HG03342 (cell line): ENCODE measurements around the gene CCDC15.

ENCODE experiments used
- ATAC-seq: cut with Tn5 transposase; IDR thresholded peaks from one replicate; pipeline ENCODE4 v1.9.1; 2021; ENCODE audit warnings: mild to moderate bottlenecking, moderate library complexity; ENCODE audit not compliant: unreplicated experiment

The CCDC15 gene

DNA sequence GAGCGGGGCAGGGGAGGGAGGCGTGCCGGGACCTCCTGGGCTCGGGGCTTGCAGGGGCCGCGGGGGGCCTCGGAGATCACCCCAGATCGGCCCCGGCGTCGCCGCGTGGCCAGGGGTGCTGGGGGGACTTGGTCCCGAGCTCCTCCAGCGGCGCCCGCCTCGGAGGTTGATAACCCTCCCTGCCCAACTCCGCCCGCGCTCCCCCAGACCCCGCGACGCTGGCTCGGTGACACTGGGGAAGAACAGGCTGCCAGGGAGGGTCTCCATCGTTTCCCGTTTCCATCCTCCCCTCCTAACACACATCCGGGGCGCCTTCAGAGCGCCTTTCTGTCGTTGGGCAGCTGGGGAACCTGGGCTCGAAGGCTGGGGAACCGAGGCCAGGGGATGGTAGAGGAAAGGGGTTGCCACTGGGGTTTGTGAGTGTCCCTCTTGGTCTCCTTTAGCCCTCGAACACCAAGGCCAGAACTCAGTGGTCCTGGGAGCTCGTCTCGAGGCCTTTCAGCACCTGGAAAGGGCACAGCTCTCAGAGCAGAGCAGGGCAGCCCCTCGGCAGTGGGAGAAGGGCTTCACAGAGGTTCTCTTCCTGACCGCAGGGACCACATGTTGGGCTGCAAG is 109.5 kb downstream of the CCDC15 start:
- ATAC-seq = peak; percentile 10

DNA sequence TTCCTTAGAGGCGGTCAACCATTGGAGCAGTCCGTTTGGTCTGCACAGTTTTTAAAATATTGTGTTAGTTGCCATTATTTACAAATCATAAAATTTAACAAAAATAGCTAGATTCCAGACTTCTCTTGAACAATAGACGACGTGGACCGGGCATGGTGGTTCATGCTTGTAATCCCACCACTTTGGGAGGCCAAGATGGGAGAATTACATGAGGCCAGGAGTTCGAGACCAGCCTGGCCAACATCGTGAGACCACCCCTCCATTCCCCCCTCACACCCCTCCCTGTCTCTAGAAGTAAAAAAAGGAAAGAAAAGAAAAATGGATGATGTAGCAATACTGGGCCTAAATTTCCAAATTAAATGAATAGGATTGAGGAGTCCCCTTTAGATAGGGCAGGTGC is 110.1 kb downstream of the CCDC15 start:
- ATAC-seq = no peak

DNA sequence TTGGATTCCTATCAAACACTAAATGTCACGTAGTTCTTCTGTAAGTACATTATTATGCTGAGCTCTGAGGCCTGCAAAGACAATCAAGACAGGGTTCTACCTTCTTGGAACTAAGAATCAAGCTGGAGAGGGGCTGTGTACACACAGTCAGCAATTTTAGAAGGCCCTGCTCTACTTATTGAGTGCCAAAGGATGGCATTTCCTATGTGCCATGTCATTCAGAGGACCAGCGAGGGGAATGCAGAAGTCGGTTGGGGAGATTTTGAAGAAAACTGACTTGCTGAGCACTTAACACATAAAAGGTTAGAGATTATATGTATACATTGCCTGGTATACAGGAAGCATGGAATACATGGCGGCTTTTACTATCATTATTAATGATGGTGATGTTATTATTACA is 114.4 kb downstream of the CCDC15 start:
- ATAC-seq = no peak

DNA sequence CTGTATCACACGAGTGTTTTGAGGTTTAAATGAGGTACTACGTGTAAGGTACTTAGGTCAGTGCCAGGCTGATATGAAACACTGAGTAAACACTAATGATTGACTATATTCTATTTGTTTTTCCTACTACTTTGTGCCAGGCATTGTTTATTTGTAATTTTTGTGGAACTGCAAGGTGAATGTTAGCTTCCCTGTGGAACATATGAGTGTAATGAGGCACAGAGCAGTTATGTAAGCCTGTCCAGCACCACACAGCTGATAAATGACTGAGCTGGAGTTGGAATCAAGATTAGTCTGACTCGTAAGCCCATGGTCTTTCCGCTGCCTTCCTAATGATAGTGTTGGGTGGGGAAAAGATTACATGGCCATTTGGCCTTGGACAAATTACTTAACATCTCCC is 115.0 kb downstream of the CCDC15 start:
- ATAC-seq = no peak

DNA sequence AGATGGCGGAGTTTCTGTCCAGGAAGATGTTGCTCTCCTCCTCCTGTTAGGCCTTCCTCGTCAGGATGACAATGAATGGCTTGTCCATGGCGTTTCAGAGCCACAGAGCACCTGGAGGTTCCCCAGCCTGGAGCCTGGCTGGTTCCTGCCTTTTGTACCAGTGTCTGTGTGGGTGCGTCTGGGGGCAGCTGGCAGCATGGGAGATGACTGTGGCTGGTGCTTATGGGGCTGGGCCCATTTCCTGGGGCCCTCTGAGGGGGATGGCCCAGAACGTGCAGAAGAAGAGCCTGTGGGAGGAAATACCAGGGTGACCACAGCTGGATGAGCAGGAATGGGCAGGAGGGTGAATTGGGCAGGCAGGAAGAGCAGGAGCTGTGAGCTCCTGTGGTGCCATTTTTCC is 115.8 kb downstream of the CCDC15 start:
- ATAC-seq = no peak

DNA sequence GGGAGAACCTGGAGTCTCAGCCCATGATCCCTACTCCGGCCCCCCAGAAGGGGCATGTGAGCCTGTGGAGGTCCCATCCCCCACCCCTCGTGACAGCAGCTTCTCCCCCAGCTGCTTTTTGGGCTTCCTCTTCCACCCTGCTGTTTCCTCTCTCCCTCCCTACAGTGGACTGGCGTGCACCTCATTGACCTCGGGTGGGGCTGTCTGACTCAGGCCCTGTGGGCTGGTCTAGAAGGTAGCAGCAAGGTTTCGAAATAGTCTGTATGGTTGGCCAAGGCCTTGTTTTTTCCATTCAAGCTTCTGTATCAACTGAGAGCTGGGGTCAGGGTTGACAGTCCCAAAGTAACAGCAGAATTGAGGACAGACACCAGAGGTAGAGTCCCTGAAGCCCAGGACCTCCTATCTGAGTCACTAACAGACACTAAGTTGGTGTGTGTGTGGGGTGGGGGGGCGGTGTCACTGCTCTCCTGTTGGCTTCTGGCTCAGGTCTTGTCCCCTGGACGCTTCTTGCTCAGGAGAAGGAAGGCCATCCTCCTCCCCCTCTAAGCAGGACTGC is 116.8 kb downstream of the CCDC15 start:
- ATAC-seq = peak; percentile 61

DNA sequence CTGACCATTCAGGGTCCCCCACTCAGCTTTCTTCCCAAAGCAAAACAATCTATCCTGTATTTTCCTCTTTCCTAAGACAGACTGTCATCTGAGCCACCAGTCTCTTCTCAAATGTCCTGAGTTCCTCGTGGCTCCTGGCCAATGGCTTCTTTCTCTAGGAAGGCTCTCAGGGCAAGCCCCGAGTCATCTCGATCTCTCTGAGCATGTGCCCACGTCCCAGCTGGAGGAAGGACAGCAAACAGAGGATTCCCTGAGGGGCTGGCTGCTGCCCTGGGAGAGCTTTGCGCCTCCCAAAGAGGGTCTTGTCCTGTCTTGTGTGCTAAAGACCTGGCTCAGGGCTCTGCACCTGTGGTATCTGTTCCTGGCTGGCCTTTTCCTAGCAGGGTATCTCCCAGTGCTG is 117.4 kb downstream of the CCDC15 start:
- no peak for ATAC-seq

DNA sequence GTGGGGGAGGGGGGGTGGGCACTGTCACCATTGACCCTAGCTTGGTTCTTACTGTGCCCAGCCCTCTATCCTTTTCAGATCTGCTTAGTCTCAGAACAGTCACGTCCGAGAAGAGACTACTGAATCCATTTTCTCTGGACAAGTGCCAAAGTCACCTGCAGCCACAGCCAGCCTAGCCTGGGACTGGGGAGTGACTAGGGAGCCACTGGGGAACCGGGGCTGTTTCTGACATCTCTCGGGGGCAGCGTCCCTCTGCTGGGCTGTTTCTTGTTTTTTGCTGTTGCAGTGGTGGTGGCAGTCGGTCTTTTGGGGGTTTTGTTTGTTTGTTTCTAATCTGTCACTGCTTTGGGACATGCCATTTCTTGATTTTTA is 117.8 kb downstream of the CCDC15 start:
- no peak for ATAC-seq

DNA sequence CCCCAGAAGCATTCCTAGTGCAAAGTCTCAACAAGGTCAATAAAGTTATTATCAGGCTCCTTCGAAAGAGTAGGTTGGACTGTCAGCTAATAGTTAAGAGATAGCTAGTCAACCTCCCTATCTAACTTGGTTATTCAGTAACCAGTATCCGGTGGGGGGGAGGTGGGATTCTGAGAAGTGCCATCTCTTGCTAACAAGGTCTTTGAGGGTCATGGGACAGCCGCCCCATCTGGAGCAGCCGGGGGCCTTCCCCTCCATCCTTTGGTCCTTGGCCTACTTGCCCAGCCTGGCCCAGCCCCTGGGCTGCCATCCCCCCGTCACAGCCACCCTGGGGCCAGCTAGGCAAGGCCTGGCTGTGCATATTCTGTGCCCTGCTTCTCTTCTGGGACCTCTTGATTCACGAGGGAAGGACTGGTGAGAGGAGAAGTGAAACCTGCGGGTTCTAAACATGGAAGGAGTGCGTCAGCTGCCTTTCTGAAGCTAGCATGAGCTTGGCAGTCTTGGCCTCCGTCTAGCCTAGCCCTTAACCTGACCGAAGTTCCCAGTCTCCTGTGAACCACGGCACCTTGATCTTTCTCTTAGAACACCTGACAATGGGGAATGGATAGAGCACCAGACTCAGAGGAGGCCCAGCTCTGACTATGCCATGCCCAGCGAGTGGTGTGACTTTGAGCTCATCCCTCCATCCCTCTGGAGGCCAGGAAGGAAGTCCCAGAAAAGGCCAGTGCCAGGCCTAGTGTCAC is 118.4 kb downstream of the CCDC15 start:
- ATAC-seq = peak; percentile 79

DNA sequence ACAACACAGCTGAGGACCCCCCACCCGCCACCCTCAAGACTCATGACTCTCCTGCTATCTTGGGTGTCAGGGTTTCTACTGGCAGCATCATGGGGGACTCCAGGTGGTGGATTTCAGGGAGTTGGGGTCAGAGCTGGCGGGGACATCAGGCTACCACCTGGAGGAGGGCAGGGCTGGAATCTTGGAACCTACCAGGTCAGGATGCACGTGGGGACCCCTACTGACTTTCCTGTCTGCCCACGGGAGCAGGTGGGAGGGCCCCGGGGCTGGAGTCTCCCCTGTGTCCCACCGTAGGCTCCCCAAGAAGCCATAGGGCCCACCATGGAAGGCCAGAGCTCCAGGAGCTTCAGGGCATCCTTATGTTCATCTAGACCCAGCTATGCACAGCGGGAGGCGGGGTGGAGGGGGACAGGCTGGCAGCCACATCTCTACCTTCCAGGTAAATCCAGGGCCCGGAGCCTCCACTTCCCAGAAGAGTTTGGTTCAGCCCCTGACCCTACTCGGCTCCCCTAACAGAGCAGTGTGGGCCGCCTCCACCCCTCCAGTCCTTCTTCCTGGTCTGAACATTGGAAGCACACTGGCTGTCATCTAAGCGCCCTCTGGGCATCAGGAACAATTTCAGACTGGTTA is 119.1 kb downstream of the CCDC15 start:
- ATAC-seq = no peak

DNA sequence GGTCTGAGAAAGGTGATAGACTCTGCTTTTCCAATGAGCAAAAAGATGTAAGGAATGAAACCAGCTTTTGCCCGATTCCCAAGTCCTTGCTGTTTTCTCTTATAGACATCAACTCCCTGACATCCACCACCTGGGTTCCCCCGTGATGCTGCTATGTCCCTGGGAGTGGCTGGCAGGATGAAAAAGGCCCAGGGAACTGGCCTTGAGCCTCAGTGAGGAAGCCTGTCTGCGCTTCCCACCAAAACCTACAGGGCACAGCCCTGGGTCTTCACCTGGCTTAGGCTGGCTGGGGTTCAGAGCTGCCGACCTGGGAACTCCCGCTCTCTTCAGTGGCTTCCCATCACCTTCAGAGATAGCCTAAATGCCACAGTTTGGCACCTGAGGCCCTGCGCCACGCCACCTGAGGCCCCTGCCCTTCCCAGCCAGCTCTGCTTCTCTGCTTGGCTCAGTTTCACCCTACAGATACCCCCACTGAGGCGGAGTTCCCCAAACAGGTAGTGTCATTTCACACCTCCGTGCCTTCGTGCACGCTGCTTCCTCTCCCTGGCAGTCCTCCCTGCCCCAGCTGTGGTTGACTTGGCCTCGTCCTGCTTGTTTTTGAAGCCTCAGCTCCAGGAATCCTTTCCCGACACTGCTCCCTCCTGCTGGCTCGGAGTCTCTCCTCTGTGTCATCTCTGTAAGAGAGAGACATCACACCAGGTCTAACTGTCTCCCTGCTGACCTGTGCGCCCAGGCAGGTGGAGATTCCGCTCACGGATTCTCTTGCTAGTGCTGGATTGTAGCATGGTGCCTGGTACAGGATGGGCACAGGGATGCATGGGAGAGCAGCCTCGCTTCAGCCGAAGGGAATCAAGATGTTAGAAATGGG is 119.8 kb downstream of the CCDC15 start:
- no peak for ATAC-seq

DNA sequence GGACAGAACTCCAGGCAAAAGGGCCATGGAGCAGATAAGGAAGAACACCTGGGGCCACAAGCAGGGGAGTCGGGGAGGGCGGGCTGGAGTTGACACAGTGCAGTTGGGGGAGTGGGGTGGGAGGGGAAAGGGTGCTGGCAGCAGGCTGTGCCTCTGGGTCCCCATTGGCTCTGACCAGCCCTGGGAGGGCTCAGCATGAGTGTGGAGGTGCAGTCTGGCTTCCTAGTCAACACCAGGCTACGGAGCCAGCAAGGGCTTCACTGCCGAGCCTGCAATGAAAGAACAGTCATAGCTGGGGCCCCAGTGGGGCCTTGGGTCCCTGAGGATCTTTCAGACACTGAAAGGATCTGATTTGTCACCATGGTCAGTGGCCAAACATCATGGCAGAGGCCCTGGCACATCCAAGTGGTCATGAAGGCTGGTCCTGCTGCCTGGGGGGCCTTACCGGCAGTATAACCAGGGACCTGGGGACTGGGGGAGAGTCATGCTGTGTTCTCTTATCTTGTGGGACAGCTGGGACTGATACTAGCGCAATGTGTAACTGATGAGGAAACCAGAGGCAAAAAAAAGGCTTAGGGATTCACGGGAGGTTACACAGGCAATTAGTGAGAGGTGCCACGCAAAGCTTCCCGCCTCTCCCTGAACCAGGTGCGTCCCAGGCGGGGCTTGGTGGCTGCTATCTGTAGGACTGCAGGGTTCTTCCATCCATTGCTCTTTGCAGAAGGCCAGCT is 120.7 kb downstream of the CCDC15 start:
- no peak for ATAC-seq

DNA sequence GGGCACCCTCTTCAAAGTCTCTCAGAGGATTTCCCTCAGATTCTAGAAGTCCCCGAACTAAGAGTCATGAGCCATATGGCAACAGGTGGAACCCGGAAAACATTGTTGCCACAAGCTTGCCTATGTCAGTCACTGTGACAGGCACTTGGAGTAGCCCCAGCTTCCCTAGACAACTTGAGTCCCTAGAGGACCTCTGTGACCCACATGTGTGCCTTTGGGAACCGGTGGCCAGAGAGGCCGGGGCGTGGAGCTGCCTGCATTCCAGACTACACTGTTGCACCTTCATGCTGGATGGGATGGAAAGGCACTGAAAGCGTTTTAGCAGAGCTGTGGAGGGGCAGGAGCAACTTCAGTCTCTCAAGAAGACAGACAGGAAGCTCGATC is 121.2 kb downstream of the CCDC15 start:
- ATAC-seq = no peak

DNA sequence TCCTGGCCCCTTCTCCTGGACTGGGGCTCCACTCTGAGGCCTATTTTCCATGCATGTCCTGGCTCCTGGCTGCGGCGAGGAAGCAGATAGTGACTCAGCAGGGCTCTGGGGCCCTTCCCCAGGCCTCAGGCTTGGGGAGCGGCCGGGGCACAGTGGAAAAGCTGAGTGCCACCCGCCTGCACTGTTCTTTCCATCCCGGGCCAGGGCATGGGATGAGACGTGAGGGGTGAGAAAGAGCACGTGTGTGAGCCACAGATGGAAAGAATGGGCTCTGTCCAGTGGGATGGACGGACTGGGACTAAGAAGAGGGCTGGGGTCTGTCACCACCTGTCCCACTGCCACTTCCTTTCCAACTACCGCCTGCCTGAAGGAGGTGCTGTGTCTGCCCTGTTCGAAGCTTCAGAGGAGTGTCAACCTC is 121.9 kb downstream of the CCDC15 start:
- ATAC-seq = no peak

DNA sequence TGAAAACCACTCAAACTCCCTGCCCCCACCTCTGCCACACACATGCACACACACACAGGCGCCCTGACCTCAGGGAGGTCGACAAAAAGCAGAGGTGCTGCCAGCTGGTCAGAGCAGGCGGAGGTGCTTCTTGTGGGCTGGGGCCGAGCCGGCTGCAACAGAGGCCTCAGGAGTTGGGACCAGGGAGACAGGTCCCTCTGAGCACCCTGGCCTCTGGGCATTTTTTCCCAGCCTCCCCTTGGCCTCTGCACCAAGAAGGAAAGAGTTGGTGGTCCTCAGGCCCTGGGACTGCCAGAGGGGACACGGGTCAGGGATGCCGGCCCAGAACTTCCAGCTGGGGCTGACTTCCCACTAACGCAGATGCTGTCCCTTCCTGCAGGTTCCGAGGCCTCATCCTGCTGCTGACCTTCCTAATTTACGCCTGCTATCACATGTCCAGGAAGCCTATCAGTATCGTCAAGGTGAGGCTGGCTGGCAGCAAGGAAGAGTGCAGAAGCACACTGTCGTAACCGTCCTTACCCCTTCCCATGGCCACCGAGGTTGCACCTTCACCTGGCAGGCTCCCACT is 122.5 kb downstream of the CCDC15 start:
- no peak for ATAC-seq

DNA sequence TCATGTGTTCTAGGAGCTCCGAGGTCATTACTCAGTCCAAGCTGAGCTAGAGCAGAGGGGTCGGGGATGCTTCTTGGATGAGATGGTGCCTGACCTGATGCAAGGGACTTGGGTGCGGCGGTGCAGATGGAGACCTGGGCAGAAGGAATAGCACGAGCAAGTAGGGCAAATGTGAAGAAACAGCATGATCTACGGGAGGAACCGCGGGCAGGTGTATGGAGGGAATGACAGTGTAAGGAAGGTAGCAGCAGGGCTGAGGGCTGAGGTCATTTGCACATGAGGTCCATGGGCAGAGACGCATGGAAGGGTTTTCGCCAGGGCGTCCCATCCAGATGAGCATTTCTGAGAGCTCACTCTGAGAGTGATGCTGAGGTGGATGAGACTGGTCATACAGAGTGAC is 124.0 kb downstream of the CCDC15 start:
- no peak for ATAC-seq

DNA sequence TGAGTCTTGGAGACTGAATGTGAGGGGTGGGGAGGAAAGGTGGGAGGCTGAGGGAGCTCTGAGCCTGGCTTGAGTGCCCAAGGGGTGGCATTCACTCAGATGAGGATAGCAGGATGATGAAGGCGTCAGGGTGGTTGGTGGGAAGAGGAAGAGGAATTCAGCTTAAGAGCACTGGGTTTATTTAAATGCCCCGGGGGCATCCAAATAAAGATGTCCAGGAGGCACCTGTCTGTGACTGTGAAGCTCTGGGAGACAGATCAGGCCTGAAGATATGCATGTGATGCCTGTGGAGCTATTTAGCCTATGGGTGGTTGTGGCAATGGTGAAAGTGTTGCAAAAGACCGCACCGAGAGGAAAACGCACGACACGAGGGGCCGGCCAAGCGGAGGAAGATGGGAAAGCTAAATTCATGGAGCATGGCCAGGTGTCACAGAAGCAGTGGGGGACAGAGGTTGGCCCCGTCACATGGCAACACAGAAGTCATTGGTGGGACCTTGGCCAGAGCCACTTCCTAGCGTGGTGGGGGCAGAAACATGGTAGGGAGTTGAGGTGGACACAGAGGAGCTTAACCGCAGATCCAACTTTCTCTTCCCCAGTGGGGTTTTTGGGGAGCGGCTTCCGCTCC is 124.6 kb downstream of the CCDC15 start:
- no peak for ATAC-seq

DNA sequence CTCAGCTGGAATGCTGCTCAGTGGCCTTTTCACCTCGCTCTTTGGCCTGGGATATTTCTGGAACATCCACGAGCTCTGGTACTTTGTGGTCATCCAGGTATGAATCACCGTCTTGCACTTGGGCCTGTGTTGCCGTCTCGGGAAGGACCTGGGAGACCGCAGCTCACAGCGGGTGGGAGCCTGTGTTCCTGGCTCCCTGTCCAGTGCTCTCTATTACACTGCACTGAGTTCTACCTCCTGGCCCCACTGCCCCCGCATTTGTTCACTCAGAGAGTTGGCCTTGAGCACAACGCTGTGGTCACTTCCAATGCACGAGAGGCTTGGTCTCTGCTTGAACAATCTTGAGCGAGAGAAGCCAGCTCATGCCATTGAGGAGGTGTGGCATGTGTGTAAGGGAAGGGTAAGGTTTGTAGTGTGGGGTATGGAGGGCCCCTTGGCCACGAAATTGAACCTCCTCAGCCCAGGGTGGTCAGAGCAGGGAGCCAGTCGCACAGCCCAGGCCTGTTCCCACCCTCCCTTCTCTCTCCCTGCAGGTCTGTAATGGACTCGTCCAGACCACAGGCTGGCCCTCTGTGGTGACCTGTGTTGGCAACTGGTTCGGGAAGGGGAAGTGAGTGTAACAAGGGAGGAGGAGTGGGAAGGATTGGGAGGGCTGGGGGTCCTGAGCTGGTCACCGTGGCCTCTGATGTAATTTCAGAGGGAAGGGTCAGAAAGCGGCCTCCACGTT is 125.3 kb downstream of the CCDC15 start:
- no peak for ATAC-seq

DNA sequence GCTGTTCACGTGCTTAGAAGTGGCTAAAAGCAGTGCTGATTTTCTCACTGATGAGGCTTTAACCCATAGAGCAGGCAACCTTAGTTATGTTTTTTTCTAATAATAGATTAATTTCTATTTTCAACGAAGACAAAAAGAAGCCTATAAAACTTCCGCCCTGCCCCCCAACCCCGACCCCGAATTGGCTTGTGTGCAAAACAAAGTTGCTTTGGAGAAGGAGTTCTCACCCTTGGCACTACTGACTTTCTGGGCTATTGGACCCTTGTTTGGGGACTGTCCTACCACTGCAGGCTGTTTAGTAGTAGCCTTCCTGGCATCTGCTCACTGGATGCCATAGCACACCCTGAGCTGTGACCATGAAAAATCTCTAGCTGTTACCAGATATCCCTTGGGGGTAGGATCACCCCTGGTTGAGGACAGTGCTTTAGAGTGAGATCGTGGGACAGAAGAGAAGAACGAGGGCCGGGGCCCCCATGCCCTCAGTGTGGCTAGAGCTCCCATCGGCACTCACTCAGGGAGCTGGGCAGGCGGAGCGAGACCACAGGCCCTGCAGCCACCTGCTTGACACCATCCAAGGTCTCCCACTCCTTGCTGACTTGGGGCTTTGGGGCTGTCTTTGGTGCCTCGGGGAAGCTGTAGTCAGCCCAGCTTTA is 126.0 kb downstream of the CCDC15 start:
- ATAC-seq = no peak
